GM12878 (cell line): ENCODE results near the gene TSHZ3. TPM values are rescaled to one million over a fixed set of nuclear protein-coding genes. Genes with fewer than 3 reads are reported as not detected.

Experiments used
- ATAC-seq: fragments of 200-7000 bp; cut with Tn5 transposase; 3 replicates; pipeline ENCODE4 v1.9.1; 2020; ENCODE audit warnings: mild to moderate bottlenecking, moderate library complexity
- BruUV-seq: library from RNA; stranded (reverse); fragments of 400-500 nt; replicated peaks from 2 replicates; lab custom pipeline; 2021; lab: Mats Ljungman, UMichigan
- CTCF ChIA-PET: fragments of 300-600 bp; sonication (Branson Sonifier 250); formaldehyde crosslinking; extraction: SDS; loops from one replicate; lab custom pipeline; 2021; ENCODE audit warnings: inconsistent platforms; lab: Yijun Ruan, JAX
- POLR2A ChIA-PET: fragments of 350-600 bp; formaldehyde crosslinking; extraction: SDS; loops from one replicate; lab custom pipeline; 2021; ENCODE audit warnings: inconsistent platforms; lab: Charles Lee
- RAD21 ChIA-PET: fragments of 300-600 bp; sonication (Branson Sonifier 250); formaldehyde crosslinking; loops from one replicate; lab custom pipeline; 2023; ENCODE audit warnings: antibody characterized with exemption; ENCODE audit not compliant: unreplicated experiment; lab: Charles Lee
- SMC1A ChIA-PET: fragments of 300-600 bp; sonication (Branson Sonifier 250); formaldehyde crosslinking; loops from one replicate; lab custom pipeline; 2023; ENCODE audit not compliant: unreplicated experiment, uncharacterized antibody; lab: Charles Lee
- DNase-seq: peaks from one replicate; pipeline ENCODE4 v3.0.0-alpha.2; 2011; ENCODE audit warnings: low read depth, low spot score
- FAIRE-seq: peaks from 3 replicates; lab custom pipeline; 2011; peaks lifted over from hg19 to GRCh38; lab: Jason Lieb, UNC
- H2AFZ ChIP-seq: 2 replicates; pipeline ENCODE4 v1.6.0; 2011; ENCODE audit warnings: low read depth, low read length, control low read depth; ENCODE audit not compliant: control insufficient read depth
- H3K27ac ChIP-seq: 2 replicates; pipeline ENCODE4 v1.5.1; 2011; ENCODE audit warnings: control low read depth; ENCODE audit not compliant: control insufficient read depth, insufficient read depth
- H3K27me3 ChIP-seq, 2 experiments: replicated peaks in 1 of 2; 2 replicates each; pipeline versions ENCODE4 v1.6.0 to v1.6.1; 2011; ENCODE audit warnings: low read length in 1 of 2; ENCODE audit not compliant: control insufficient read depth in 2 of 2, insufficient read depth in 2 of 2
- H3K36me3 ChIP-seq, 2 experiments: 2 replicates each; pipeline ENCODE4 v1.5.1; 2011; ENCODE audit warnings: low read length in 1 of 2; ENCODE audit not compliant: control insufficient read depth in 2 of 2, insufficient read depth in 2 of 2
- H3K4me1 ChIP-seq: 2 replicates; pipeline ENCODE4 v1.6.1; 2011; ENCODE audit warnings: mild to moderate bottlenecking, low read length, moderate library complexity, mixed read lengths; ENCODE audit not compliant: control insufficient read depth, insufficient read depth
- H3K4me2 ChIP-seq: 2 replicates; pipeline ENCODE4 v1.6.0; 2011; ENCODE audit warnings: control low read depth; ENCODE audit not compliant: control insufficient read depth, insufficient read depth
- H3K4me3 ChIP-seq: fragments of 200-600 bp; sonication (generic); 2 replicates; pipeline ENCODE4 v1.5.1; 2016
- H3K79me2 ChIP-seq: 2 replicates; pipeline ENCODE4 v1.6.0; 2011; ENCODE audit warnings: low read length; ENCODE audit not compliant: control insufficient read depth, insufficient read depth
- H3K9ac ChIP-seq: 2 replicates; pipeline ENCODE4 v1.8.0; 2011; ENCODE audit warnings: low read length, control low read depth, mixed read lengths; ENCODE audit not compliant: control insufficient read depth, insufficient read depth
- H3K9me3 ChIP-seq: replicated peaks from 3 replicates; pipeline ENCODE4 v1.5.1; 2011; ENCODE audit warnings: mild to moderate bottlenecking, low read length; ENCODE audit not compliant: control insufficient read depth, insufficient read depth
- H4K20me1 ChIP-seq: 2 replicates; pipeline ENCODE4 v1.6.0; 2011; ENCODE audit not compliant: control insufficient read depth, insufficient read depth
- ASH2L ChIP-seq: fragments of 300-600, 200-600 bp; sonication (generic); IDR thresholded peaks from 2 replicates; pipeline ENCODE4 v1.6.1; 2017; ENCODE audit warnings: low read depth, mild to moderate bottlenecking, borderline replicate concordance
- ATF7 ChIP-seq: fragments of 450-650 bp; IDR thresholded peaks from 2 replicates; pipeline ENCODE4 v1.6.1; 2016; ENCODE audit warnings: low read depth, mild to moderate bottlenecking
- CEBPB ChIP-seq, 2 experiments: fragments of 150-350 bp in 1 of 2; IDR thresholded peaks; 2 replicates each; pipeline ENCODE4 v1.6.1; 2012 to 2014; ENCODE audit warnings: low read depth in 2 of 2, low read length in 2 of 2, borderline replicate concordance in 1 of 2, inconsistent platforms in 1 of 2
- CHD4 ChIP-seq: fragments of 200-600 bp; sonication (generic); IDR thresholded peaks from 2 replicates; pipeline ENCODE4 v1.6.1; 2016; ENCODE audit warnings: mild to moderate bottlenecking
- ESRRA ChIP-seq: IDR thresholded peaks from 2 replicates; pipeline ENCODE4 v1.6.1; 2012; ENCODE audit warnings: mild to moderate bottlenecking, low read length, improper control_type of control experiment
- MEF2B ChIP-seq: fragments of 450-650 bp; IDR thresholded peaks from 2 replicates; pipeline ENCODE4 v1.6.1; 2018; ENCODE audit warnings: mild to moderate bottlenecking, moderate library complexity; ENCODE audit not compliant: partially characterized antibody, poor library complexity, severe bottlenecking
- MXI1 ChIP-seq: fragments of 150-350 bp; IDR thresholded peaks from 2 replicates; pipeline ENCODE4 v1.6.1; 2011; ENCODE audit warnings: low read depth, mild to moderate bottlenecking, inconsistent platforms, low read length, improper control_type of control experiment
- MYC ChIP-seq: IDR thresholded peaks from 2 replicates; pipeline ENCODE4 v1.6.1; 2011; ENCODE audit warnings: mild to moderate bottlenecking, low read length, moderate library complexity, inconsistent platforms; ENCODE audit not compliant: insufficient read depth, insufficient replicate concordance, insufficient read length, severe bottlenecking
- NFXL1 ChIP-seq: fragments of 450-650 bp; IDR thresholded peaks from 2 replicates; pipeline ENCODE4 v1.6.1; 2017; ENCODE audit warnings: antibody characterized with exemption, mild to moderate bottlenecking, borderline replicate concordance
- NFYA ChIP-seq: IDR thresholded peaks from 2 replicates; pipeline ENCODE4 v1.6.1; 2011; ENCODE audit warnings: low read depth, mild to moderate bottlenecking, low read length, improper control_type of control experiment, borderline replicate concordance
- PML ChIP-seq: IDR thresholded peaks from 2 replicates; pipeline ENCODE4 v1.6.1; 2012; ENCODE audit warnings: low read length, inconsistent platforms
- TBL1XR1 ChIP-seq: IDR thresholded peaks from 2 replicates; pipeline ENCODE4 v1.6.1; 2012; ENCODE audit warnings: low read depth, low read length, improper control_type of control experiment
- YY1 ChIP-seq: IDR thresholded peaks from 2 replicates; pipeline ENCODE4 v1.6.1; 2011; ENCODE audit warnings: low read depth, mild to moderate bottlenecking, low read length
- ZBED1 ChIP-seq: IDR thresholded peaks from 2 replicates; pipeline ENCODE4 v1.6.1; 2016; ENCODE audit warnings: borderline replicate concordance
- ZNF24 ChIP-seq: fragments of 450-650 bp; IDR thresholded peaks from 2 replicates; pipeline ENCODE4 v1.6.1; 2017; ENCODE audit warnings: antibody characterized with exemption, mild to moderate bottlenecking
- ZNF687 ChIP-seq: fragments of 450-650 bp; IDR thresholded peaks from 2 replicates; pipeline ENCODE4 v1.6.1; 2017; ENCODE audit warnings: mild to moderate bottlenecking, moderate library complexity
- WGBS: methylation state at CpG from one replicate; pipeline ENCODE4 v1.1.6; 2016; ENCODE audit warnings: low lambda C conversion rate; ENCODE audit not compliant: insufficient replicate concordance, insufficient coverage; ENCODE audit errors: missing lambda C conversion rate; 5-methylcytosine and 5-hydroxymethylcytosine counted together
- in situ Hi-C: fragments of 300-500 bp; cut with MboI; formaldehyde crosslinking; loops from 9 replicates; pipeline ENCODE4 v1.14.3; 2018; ENCODE audit warnings: mixed read lengths
- intact Hi-C: fragments of 100-400 bp; cut with micrococcal nuclease; formaldehyde crosslinking; loops from one replicate; pipeline ENCODE4 v1.14.2; 2022; ENCODE audit not compliant: unreplicated experiment
- polyA plus RNA-seq, 11 experiments: library from polyadenylated mRNA; depleted of rRNA in 4 of 11; unstranded in 6 of 11; stranded (reverse) in 5 of 11; fragments of >200 nt; fragmentation: Nextera tagmentation in 4 of 11; fragmentation: Illumina TruSeq in 1 of 11; extraction: Ambion mirVana in 4 of 11; extraction: Trizol in 1 of 11; gene quantifications; 1 replicate in 1 of 11; 2 replicates in 10 of 11; pipeline versions ENCODE4 v1.2.1 to v1.2.3, GENCODE V29; 2011 to 2016; ENCODE audit warnings: inconsistent platforms in 2 of 11, missing spikeins in 2 of 11, low read depth in 1 of 11
- total RNA-seq, 4 experiments: library from RNA; depleted of rRNA in 3 of 4; stranded (reverse); fragments of >200 nt in 3 of 4; fragmentation: Illumina TruSeq in 1 of 4; extraction: Trizol in 1 of 4; gene quantifications; 2 replicates each; pipeline versions ENCODE4 v1.2.1 to v1.2.3, GENCODE V29; 2013 to 2021
- TF ChIP-seq, protein P1 (sequence below): fragments of 450-650 bp; IDR thresholded peaks from 2 replicates; pipeline ENCODE4 v1.6.1; 2017; ENCODE audit warnings: mild to moderate bottlenecking, moderate library complexity

TSHZ3 gene
- total and polyA plus RNA-seq, 10 of the 15 experiments (the other 5 are each of a cell fraction or from before 2014, with no cell fraction given): 0.23 TPM; not detected in 9

- POLR2A ChIA-PET: no interaction called here
- intact Hi-C loops: no loop called here
- no TSS peak for BruUV-seq
- TF ChIP-seq ZNF24 (no peak), ZBED1 (no peak), CEBPB (IDR thresholded peaks at IDR 0.05; ENCODE audit: borderline replicate concordance in 1 of 2, low read depth in 2 of 2, low read length in 2 of 2) (no peak), ESRRA (no peak), PML (no peak), YY1 (no peak), NFYA (no peak), CHD4 (no peak), ASH2L (no peak), NFXL1 (no peak), TBL1XR1 (no peak), ZNF687 (no peak), MXI1 (no peak), MEF2B (no peak), ATF7 (no peak), MYC (no peak)
- TF ChIP-seq, protein P1, sequence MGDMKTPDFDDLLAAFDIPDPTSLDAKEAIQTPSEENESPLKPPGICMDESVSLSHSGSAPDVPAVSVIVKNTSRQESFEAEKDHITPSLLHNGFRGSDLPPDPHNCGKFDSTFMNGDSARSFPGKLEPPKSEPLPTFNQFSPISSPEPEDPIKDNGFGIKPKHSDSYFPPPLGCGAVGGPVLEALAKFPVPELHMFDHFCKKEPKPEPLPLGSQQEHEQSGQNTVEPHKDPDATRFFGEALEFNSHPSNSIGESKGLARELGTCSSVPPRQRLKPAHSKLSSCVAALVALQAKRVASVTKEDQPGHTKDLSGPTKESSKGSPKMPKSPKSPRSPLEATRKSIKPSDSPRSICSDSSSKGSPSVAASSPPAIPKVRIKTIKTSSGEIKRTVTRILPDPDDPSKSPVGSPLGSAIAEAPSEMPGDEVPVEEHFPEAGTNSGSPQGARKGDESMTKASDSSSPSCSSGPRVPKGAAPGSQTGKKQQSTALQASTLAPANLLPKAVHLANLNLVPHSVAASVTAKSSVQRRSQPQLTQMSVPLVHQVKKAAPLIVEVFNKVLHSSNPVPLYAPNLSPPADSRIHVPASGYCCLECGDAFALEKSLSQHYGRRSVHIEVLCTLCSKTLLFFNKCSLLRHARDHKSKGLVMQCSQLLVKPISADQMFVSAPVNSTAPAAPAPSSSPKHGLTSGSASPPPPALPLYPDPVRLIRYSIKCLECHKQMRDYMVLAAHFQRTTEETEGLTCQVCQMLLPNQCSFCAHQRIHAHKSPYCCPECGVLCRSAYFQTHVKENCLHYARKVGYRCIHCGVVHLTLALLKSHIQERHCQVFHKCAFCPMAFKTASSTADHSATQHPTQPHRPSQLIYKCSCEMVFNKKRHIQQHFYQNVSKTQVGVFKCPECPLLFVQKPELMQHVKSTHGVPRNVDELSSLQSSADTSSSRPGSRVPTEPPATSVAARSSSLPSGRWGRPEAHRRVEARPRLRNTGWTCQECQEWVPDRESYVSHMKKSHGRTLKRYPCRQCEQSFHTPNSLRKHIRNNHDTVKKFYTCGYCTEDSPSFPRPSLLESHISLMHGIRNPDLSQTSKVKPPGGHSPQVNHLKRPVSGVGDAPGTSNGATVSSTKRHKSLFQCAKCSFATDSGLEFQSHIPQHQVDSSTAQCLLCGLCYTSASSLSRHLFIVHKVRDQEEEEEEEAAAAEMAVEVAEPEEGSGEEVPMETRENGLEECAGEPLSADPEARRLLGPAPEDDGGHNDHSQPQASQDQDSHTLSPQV: no peak
- Histone ChIP-seq H3K79me2 (no peaks in the 10 kb centered on the region), H3K36me3 (no peaks in the 10 kb centered on the region), H4K20me1 (no peaks in the 10 kb centered on the region), H3K27ac (no peak overlapping the region), H3K9ac (no peak overlapping the region), H3K4me2 (no peak overlapping the region), H2AFZ (no peak overlapping the region), H3K27me3 (no peaks in the 10 kb centered on the region), H3K4me3 (no peak overlapping the region), H3K4me1 (no peaks in the 10 kb centered on the region), H3K9me3 (no peaks in the 10 kb centered on the region; the same call in 2 of the 3 replicates)
- in situ Hi-C loops: no loop called here
- FAIRE-seq (no peak), DNase-seq (no peak), ATAC-seq (no peak)
- 39% methylated on average over 10 of the region's 10 CpGs for WGBS
- SMC1A ChIA-PET: no interaction called here
- RAD21 ChIA-PET: no interaction called here
- CTCF ChIA-PET: interaction anchor here (0.6 kb wide), 1 partner anchor 270 kb away, joined by 3 read pairs; no protein-coding TSS in a partner anchor
These were observed 86.5 kb downstream of the TSHZ3 start for GRCh38 chr19:31262725-31263191.
